H1 (cell line): ENCODE data around the gene GLB1L2. TPM values are rescaled to one million over a fixed set of nuclear protein-coding genes. Genes with fewer than 3 reads are reported as not detected.

Experiments used
- BRCA1 ChIP-seq: IDR thresholded peaks from 2 replicates; pipeline ENCODE4 v1.6.1; 2012; ENCODE audit warnings: low read depth, low read length, improper control_type of control experiment
- CEBPB ChIP-seq: IDR thresholded peaks from 2 replicates; pipeline ENCODE4 v1.6.1; 2012; ENCODE audit warnings: low read depth, low read length
- EGR1 ChIP-seq: IDR thresholded peaks from 2 replicates; pipeline ENCODE4 v1.6.1; 2011; ENCODE audit warnings: low read depth, low read length, borderline replicate concordance
- NRF1 ChIP-seq: IDR thresholded peaks from 2 replicates; pipeline ENCODE4 v1.6.1; 2011; ENCODE audit warnings: mild to moderate bottlenecking, low read depth, low read length, improper control_type of control experiment
- RNF2 ChIP-seq: fragments of 200-900, 300-1000 bp; sonication (generic); IDR thresholded peaks from 2 replicates; pipeline ENCODE4 v1.7.1; 2016; ENCODE audit warnings: borderline replicate concordance, low read depth, mild to moderate bottlenecking, antibody characterized with exemption, low read length; ENCODE audit not compliant: poor library complexity, severe bottlenecking; ENCODE audit errors: missing control alignments
- SAP30 ChIP-seq: fragments of 300-600 bp; sonication (generic); IDR thresholded peaks from 2 replicates; pipeline ENCODE4 v1.7.1; 2012; ENCODE audit warnings: low read length, moderate library complexity, mild to moderate bottlenecking, inconsistent platforms; ENCODE audit not compliant: insufficient read depth, insufficient replicate concordance
- SP1 ChIP-seq: IDR thresholded peaks from 2 replicates; pipeline ENCODE4 v1.6.1; 2011; ENCODE audit warnings: low read depth, low read length
- polyA plus RNA-seq, 7 experiments: library from polyadenylated mRNA; depleted of rRNA in 3 of 7; stranded (reverse) in 5 of 7; unstranded in 2 of 7; fragments of >200 nt in 5 of 7; fragments of 200-250 nt in 2 of 7; gene quantifications; 1 replicate in 5 of 7; 2 replicates in 1 of 7; 4 replicates in 1 of 7; pipeline versions ENCODE4 v1.2.1 to v1.2.3, GENCODE V29; 2011 to 2013; ENCODE audit warnings: missing spikeins in 2 of 7, mixed read lengths in 2 of 7
- total RNA-seq: library from RNA; stranded (reverse); fragmentation: NEBNext Ultra II Directional; extraction: Animal tissue kit (Norgen Biotek cat#: 25700); gene quantifications from 2 replicates; pipeline ENCODE4 v1.2.1, GENCODE V29; 2021

GLB1L2 gene
- total and polyA plus RNA-seq, 2 of the 8 experiments (the other 6 are each of a cell fraction or from before 2014, with no cell fraction given): 4.4 to 7.9 TPM

DNA sequence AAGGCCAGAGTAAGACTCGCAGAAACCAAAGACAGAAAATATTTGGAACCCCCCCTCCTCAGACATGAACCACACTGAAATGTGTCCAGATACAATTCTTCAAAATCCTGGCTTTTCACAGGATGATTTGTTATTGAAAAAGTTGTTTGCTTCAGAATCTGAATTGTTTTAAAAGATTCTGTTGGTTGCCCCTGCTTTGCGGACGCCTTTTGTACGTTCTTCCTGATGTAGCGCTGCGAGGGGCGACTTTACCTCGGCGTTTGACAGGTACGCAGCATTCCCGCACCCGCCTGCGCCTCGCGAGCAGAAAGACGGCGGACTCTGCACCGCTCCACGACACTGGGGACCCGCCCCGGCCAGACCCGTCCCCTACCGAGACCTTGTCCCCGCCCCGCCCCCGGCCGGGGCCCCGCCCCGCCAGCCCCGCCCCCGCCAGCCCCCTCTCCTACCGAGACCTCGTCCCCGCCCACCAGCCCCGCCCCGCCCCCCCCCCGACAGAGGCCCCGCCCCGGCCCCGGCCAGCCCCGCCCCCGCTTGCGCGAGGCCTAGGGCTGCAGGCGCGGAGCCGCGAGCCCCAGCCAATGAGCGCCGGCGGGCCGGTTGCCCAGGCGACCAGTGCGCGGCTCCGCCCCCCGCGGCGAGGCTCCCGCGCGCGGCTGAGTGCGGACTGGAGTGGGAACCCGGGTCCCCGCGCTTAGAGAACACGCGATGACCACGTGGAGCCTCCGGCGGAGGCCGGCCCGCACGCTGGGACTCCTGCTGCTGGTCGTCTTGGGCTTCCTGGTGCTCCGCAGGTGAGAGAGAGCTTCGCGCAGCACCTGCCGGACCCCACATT is at the start of gene GLB1L2 (continued):
- TF ChIP-seq RNF2 (peak; percentile 38), EGR1 (no peak), BRCA1 (no peak), SAP30 (no peak), SP1 (no peak), NRF1 (no peak), CEBPB (no peak)
